SK-N-MC (cell line): ENCODE data around the gene KLF1.

ENCODE experiments used
- EZH2 ChIP-seq: fragments of 200-600 bp; sonication (generic); IDR thresholded peaks from one replicate; pipeline ENCODE4 v1.6.1; 2017; ENCODE audit warnings: antibody characterized with exemption
- POLR2AphosphoS5 ChIP-seq: IDR thresholded peaks from 2 replicates; pipeline ENCODE4 v1.6.1; 2012; ENCODE audit warnings: mild to moderate bottlenecking, low read depth, low read length, borderline replicate concordance

DNA sequence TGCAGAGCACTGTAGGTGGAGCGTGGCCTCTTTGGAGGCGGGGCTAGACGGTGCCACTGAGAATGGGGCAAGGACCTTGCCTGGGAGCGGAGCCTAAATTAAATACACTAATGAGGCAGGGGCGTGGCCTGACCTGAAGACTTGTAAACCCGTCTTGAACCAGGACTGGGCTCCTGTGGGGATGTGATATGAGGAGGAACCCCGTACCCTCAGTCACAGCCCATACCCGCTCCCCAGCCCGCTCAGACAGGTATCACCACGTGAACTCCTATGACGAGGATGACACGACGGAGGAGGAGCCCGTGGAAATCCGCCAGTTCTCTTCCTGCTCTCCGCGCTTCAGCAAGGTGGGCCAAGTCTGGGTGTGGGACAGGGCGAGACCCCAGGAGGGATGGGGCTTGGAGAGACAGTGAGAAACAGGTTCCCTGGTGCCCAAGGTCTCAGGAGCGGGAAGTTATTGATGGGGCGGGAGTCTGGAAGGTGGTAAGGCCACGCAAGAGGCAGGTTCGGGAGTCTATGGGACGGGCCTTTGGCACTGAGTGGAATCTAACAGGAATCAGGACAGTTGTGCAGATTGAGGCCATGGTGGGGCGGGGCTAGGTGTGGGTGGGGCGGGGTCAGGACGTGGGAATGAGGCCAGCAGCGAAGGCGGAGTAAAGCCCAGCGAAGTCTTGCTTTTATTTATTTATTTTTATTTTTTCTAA is 20.4 kb downstream of the KLF1 start:
- no peak for TF ChIP-seq EZH2
- no peak for TF ChIP-seq POLR2AphosphoS5
